OCI-LY7 (cell line): ENCODE data around the gene ZNF37A. TPM values are rescaled to one million over a fixed set of nuclear protein-coding genes. Genes with fewer than 3 reads are reported as not detected.

Source experiments
- BruUV-seq: library from RNA; stranded (reverse); fragments of 400-500 nt; replicated peaks from 2 replicates; lab custom pipeline; 2021; lab: Mats Ljungman, UMichigan
- CTCF ChIA-PET: fragments of 300-600 bp; sonication (Branson Sonifier 250); formaldehyde crosslinking; loops from one replicate; lab custom pipeline; 2022; ENCODE audit warnings: antibody characterized with exemption; ENCODE audit not compliant: unreplicated experiment; lab: Charles Lee
- POLR2A ChIA-PET: fragments of 300-600 bp; sonication (Branson Sonifier 250); formaldehyde crosslinking; loops from one replicate; lab custom pipeline; 2022; ENCODE audit warnings: antibody characterized with exemption; lab: Charles Lee
- DNase-seq: peaks from one replicate; pipeline ENCODE4 v3.0.0-alpha.2; 2015; ENCODE audit warnings: low spot score
- H2AFZ ChIP-seq: fragments of 200-600 bp; sonication (generic), shearing (Covaris generic); 2 replicates; pipeline ENCODE4 v1.6.1; 2014; ENCODE audit warnings: mild to moderate bottlenecking, antibody characterized with exemption, low read length, moderate library complexity
- H3K27ac ChIP-seq: fragments of 200-600 bp; sonication (generic); 2 replicates; pipeline ENCODE4 v1.5.1; 2014; ENCODE audit warnings: mixed run types, low read depth, mild to moderate bottlenecking, moderate library complexity, low read length, inconsistent platforms; ENCODE audit not compliant: poor library complexity, severe bottlenecking
- H3K36me3 ChIP-seq: fragments of 200-600 bp; sonication (generic); 2 replicates; pipeline ENCODE4 v1.6.1; 2014; ENCODE audit warnings: mild to moderate bottlenecking, antibody characterized with exemption, low read length, moderate library complexity, mixed read lengths; ENCODE audit not compliant: insufficient read depth
- H3K4me1 ChIP-seq: fragments of 200-600 bp; sonication (generic); 2 replicates; pipeline ENCODE4 v1.5.1; 2014; ENCODE audit warnings: mild to moderate bottlenecking, low read length; ENCODE audit not compliant: insufficient read depth, poor library complexity, severe bottlenecking
- H3K4me2 ChIP-seq: fragments of 200-600 bp; sonication (generic); 2 replicates; pipeline ENCODE4 v1.6.1; 2014; ENCODE audit warnings: mild to moderate bottlenecking, low read length
- H3K4me3 ChIP-seq: fragments of 200-600 bp; sonication (generic); 2 replicates; pipeline ENCODE4 v1.5.1; 2014; ENCODE audit warnings: mild to moderate bottlenecking, low read depth, low read length; ENCODE audit not compliant: poor library complexity, severe bottlenecking
- H3K79me2 ChIP-seq: fragments of 200-600 bp; sonication (generic); 2 replicates; pipeline ENCODE4 v1.6.1; 2016; ENCODE audit warnings: low read depth, mild to moderate bottlenecking, low read length, moderate library complexity, mixed read lengths; ENCODE audit not compliant: insufficient read depth
- H3K9me2 ChIP-seq: fragments of 200-600 bp; sonication (generic); 2 replicates; pipeline ENCODE4 v1.6.1; 2016; ENCODE audit warnings: mild to moderate bottlenecking, low read length, mixed read lengths; ENCODE audit not compliant: insufficient read depth
- H3K9me3 ChIP-seq: fragments of 200-600 bp; sonication (generic); 2 replicates; pipeline ENCODE4 v1.6.1; 2014; ENCODE audit warnings: mild to moderate bottlenecking, mixed run types, low read length, mixed read lengths
- H4K20me1 ChIP-seq: fragments of 200-600 bp; sonication (generic); 2 replicates; pipeline ENCODE4 v1.6.1; 2014; ENCODE audit warnings: mild to moderate bottlenecking, antibody characterized with exemption, low read length, moderate library complexity, mixed read lengths; ENCODE audit not compliant: insufficient read depth
- EZH2phosphoT487 ChIP-seq: fragments of 200-600 bp; sonication (generic); IDR thresholded peaks from 2 replicates; pipeline ENCODE4 v1.6.1; 2018; ENCODE audit warnings: low read depth, borderline replicate concordance, mild to moderate bottlenecking, mixed run types, antibody characterized with exemption, low read length, moderate library complexity, mixed read lengths
- intact Hi-C: fragments of 100-400 bp; cut with micrococcal nuclease; formaldehyde crosslinking; loops from one replicate; pipeline ENCODE4 v1.10.0; 2022; ENCODE audit not compliant: unreplicated experiment
- small RNA-seq: library from RNA; depleted of rRNA; stranded (forward); fragments of <200 nt; gene quantifications from one replicate; pipeline ENCODE3, GENCODE V24; 2014
- total RNA-seq, 2 experiments: library from RNA; depleted of rRNA in 1 of 2; stranded (reverse); fragments of >200 nt in 1 of 2; shearing (Covaris generic) in 1 of 2; gene quantifications; 2 replicates each; pipeline ENCODE4 v1.2.3, GENCODE V29; 2014 to 2022
- TF ChIP-seq, protein P1 (sequence below): fragments of 200-600 bp; sonication (generic); conservative IDR thresholded peaks from 2 replicates; pipeline ENCODE4 v1.5.1; 2014; ENCODE audit warnings: mild to moderate bottlenecking, antibody characterized with exemption, low read length, moderate library complexity, mixed read lengths

The ZNF37A gene
- total RNA-seq, 2 experiments from 2014 or later: 21.2 to 38.1 TPM

DNA sequence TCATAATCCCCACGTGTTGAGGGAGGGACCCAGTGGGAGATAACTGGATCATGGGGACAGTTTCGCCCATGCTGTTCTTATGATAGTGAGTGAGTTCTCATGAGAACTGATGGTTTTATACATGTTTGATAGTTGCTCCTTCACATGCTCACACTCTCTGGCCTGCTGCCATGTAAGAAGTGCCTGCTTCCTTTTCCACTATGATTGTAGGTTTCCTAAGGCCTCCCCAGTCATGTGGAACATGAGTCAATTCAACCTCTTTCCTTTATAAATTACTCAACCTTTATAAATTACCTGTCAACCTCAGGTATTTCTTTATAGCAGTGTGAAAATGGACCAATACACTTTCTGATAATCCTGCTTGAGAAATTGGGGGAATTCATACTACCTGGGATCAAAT, 80.2 kb downstream of the ZNF37A start:
- no peaks in the 10 kb centered on the region for H3K9me3 ChIP-seq
- TF ChIP-seq EZH2phosphoT487: no peak
- TF ChIP-seq, protein P1, sequence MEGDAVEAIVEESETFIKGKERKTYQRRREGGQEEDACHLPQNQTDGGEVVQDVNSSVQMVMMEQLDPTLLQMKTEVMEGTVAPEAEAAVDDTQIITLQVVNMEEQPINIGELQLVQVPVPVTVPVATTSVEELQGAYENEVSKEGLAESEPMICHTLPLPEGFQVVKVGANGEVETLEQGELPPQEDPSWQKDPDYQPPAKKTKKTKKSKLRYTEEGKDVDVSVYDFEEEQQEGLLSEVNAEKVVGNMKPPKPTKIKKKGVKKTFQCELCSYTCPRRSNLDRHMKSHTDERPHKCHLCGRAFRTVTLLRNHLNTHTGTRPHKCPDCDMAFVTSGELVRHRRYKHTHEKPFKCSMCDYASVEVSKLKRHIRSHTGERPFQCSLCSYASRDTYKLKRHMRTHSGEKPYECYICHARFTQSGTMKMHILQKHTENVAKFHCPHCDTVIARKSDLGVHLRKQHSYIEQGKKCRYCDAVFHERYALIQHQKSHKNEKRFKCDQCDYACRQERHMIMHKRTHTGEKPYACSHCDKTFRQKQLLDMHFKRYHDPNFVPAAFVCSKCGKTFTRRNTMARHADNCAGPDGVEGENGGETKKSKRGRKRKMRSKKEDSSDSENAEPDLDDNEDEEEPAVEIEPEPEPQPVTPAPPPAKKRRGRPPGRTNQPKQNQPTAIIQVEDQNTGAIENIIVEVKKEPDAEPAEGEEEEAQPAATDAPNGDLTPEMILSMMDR: no peak
- DNase-seq: no peak
- ChIA-PET POLR2A (no interaction called here), CTCF (no interaction called here)
- H3K4me3 ChIP-seq: no peak overlapping the region
- H3K4me1 ChIP-seq: no peaks in the 10 kb centered on the region
- no peaks in the 10 kb centered on the region for H4K20me1 ChIP-seq
- H3K27ac ChIP-seq: no peak overlapping the region
- no peaks in the 10 kb centered on the region for H3K36me3 ChIP-seq
- no peaks in the 10 kb centered on the region for H3K79me2 ChIP-seq
- no peaks in the 10 kb centered on the region for H3K9me2 ChIP-seq
- no peak overlapping the region for H3K4me2 ChIP-seq
- no TSS peak for BruUV-seq
- no peak overlapping the region for H2AFZ ChIP-seq
- intact Hi-C loops: no loop called here

DNA sequence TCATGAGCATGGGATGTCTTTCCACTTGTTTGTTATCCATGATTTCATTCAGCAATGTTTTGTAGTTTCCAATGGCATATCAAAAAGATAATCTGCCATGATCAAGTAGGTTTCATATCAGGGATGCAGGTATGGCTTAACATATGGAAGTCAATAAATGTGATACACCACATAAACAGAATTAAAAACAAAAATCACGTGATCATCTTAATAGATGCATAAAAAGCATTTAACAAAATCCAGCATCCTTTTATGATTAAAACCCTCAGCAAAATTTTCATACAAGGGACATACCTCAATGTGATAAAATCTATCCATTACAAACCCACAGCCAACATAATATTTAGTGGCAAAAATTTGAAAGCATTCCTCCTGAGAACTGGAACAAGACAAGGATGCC, 90.3 kb downstream of the ZNF37A start:
- Histone ChIP-seq H4K20me1 (no peaks in the 10 kb centered on the region), H3K4me2 (no peak overlapping the region), H3K27ac (no peak overlapping the region), H3K4me1 (no peaks in the 10 kb centered on the region), H3K36me3 (no peaks in the 10 kb centered on the region), H3K79me2 (no peaks in the 10 kb centered on the region), H2AFZ (no peak overlapping the region), H3K4me3 (no peak overlapping the region), H3K9me2 (no peaks in the 10 kb centered on the region), H3K9me3 (no peaks in the 10 kb centered on the region)
- DNase-seq: no peak
- intact Hi-C loops: no loop called here
- no TSS peak for BruUV-seq
- POLR2A ChIA-PET: interaction anchor here (0.7 kb wide), 1 partner anchor 20 kb away, joined by 3 read pairs; no protein-coding TSS in a partner anchor
- CTCF ChIA-PET: no interaction called here
- TF ChIP-seq, protein P1: no peak
- TF ChIP-seq EZH2phosphoT487: no peak

Small RNA genes within 50 kb of the gene (small RNA-seq; reads per million reads assigned to genes)
- gene AL117339.2 (not detected), gene AL161931.1 (not detected), gene FXYD6P2 (not detected)

Other genes with a start within 250 kb of the ZNF37A start
- gene ZNF248, start 236.7 kb upstream of the ZNF37A start, total RNA-seq (2014; rRNA removed; shearing (Covaris generic)): 13.4 and 16.8 TPM in 2 replicates
- 15.6 and 16.0 TPM in 2 replicates for gene ZNF248, start 236.7 kb upstream of the ZNF37A start, total RNA-seq (2022)
- 2.2 and 2.4 TPM in 2 replicates for gene ZNF25, start 117.7 kb upstream of the ZNF37A start, total RNA-seq (2014; rRNA removed; shearing (Covaris generic))
- 3.2 and 3.8 TPM in 2 replicates for gene ZNF25, start 117.7 kb upstream of the ZNF37A start, total RNA-seq (2022)
- 31.2 and 39.8 TPM in 2 replicates for gene ZNF33A, start 83.7 kb upstream of the ZNF37A start, total RNA-seq (2014; rRNA removed; shearing (Covaris generic))
- 40.1 and 40.2 TPM in 2 replicates for gene ZNF33A, start 83.7 kb upstream of the ZNF37A start, total RNA-seq (2022)